WTC11 (cell line): ENCODE results near the gene SCG5. TPM values are rescaled to one million over a fixed set of nuclear protein-coding genes. Genes with fewer than 3 reads are reported as not detected.

Experiments used
- ATAC-seq: fragments of 200-7000 bp; cut with Tn5 transposase; 2 replicates; pipeline ENCODE4 v1.10.0; 2021; ENCODE audit warnings: mild to moderate bottlenecking, moderate library complexity
- CTCF ChIA-PET: fragments of 300-600 bp; sonication (Branson Sonifier 250); formaldehyde crosslinking; loops from one replicate; lab custom pipeline; 2021; ENCODE audit warnings: antibody characterized with exemption; lab: Charles Lee
- POLR2A ChIA-PET: fragments of 350-600 bp; sonication (Branson Sonifier 250); formaldehyde crosslinking; loops from one replicate; lab custom pipeline; 2021; ENCODE audit warnings: antibody characterized with exemption; lab: Charles Lee
- DNase-seq: peaks from one replicate; pipeline ENCODE4 v3.0.0; 2021; ENCODE audit warnings: low spot score
- H3K27ac Mint-ChIP-seq: 2 replicates; pipeline ENCODE4 v1.8.0; 2021; ENCODE audit warnings: mixed read lengths
- H3K27me3 Mint-ChIP-seq: 2 replicates; pipeline ENCODE4 v1.8.0; 2021; ENCODE audit warnings: low read depth, mild to moderate bottlenecking, moderate library complexity, mixed read lengths
- H3K36me3 Mint-ChIP-seq: 2 replicates; pipeline ENCODE4 v1.8.0; 2021; ENCODE audit warnings: mixed read lengths
- H3K4me1 Mint-ChIP-seq: 2 replicates; pipeline ENCODE4 v1.8.0; 2022; ENCODE audit warnings: mixed read lengths
- H3K4me3 Mint-ChIP-seq: 2 replicates; pipeline ENCODE4 v1.8.0; 2021; ENCODE audit warnings: mild to moderate bottlenecking, moderate library complexity, mixed read lengths
- H3K9me3 Mint-ChIP-seq: 2 replicates; pipeline ENCODE4 v1.8.0; 2021; ENCODE audit warnings: mixed read lengths
- CBFB ChIP-seq: sonication (generic); formaldehyde crosslinking; IDR thresholded peaks from 2 replicates; pipeline ENCODE4 v1.8.1; 2022; ENCODE audit warnings: mild to moderate bottlenecking, low read depth, missing genetic modification reagents
- E2F1 ChIP-seq: sonication (generic); formaldehyde crosslinking; IDR thresholded peaks from 2 replicates; pipeline ENCODE4 v1.8.0; 2022; ENCODE audit warnings: mild to moderate bottlenecking, missing genetic modification reagents
- E2F4 ChIP-seq: sonication (generic); formaldehyde crosslinking; IDR thresholded peaks from 2 replicates; pipeline ENCODE4 v1.8.1; 2022; ENCODE audit warnings: low read depth, mild to moderate bottlenecking, moderate library complexity, missing genetic modification reagents, borderline replicate concordance
- ESRRA ChIP-seq: sonication (generic); formaldehyde crosslinking; IDR thresholded peaks from 2 replicates; pipeline ENCODE4 v1.8.1; 2022; ENCODE audit warnings: mild to moderate bottlenecking, missing genetic modification reagents, borderline replicate concordance
- HMGXB4 ChIP-seq: sonication (generic); formaldehyde crosslinking; IDR thresholded peaks from 2 replicates; pipeline ENCODE4 v1.8.1; 2023; ENCODE audit warnings: mild to moderate bottlenecking, moderate library complexity, missing genetic modification reagents
- PRDM15 ChIP-seq: sonication (generic); formaldehyde crosslinking; IDR thresholded peaks from 2 replicates; pipeline ENCODE4 v1.8.0; 2022; ENCODE audit warnings: missing genetic modification reagents
- RELA ChIP-seq: sonication (generic); formaldehyde crosslinking; IDR thresholded peaks from 2 replicates; pipeline ENCODE4 v1.8.1; 2022; ENCODE audit warnings: missing genetic modification reagents, mild to moderate bottlenecking, borderline replicate concordance
- TEAD4 ChIP-seq: sonication (generic); formaldehyde crosslinking; IDR thresholded peaks from 2 replicates; pipeline ENCODE4 v1.8.0; 2022; ENCODE audit warnings: mild to moderate bottlenecking, missing genetic modification reagents
- ZNF121 ChIP-seq: sonication (generic); formaldehyde crosslinking; IDR thresholded peaks from 2 replicates; pipeline ENCODE4 v1.8.0; 2023; ENCODE audit warnings: missing genetic modification reagents
- ZNF263 ChIP-seq: sonication (generic); formaldehyde crosslinking; IDR thresholded peaks from 2 replicates; pipeline ENCODE4 v1.8.1; 2022; ENCODE audit warnings: low read depth, mild to moderate bottlenecking, moderate library complexity, missing genetic modification reagents
- ZNF281 ChIP-seq: sonication (generic); formaldehyde crosslinking; IDR thresholded peaks from 2 replicates; pipeline ENCODE4 v1.8.0; 2023; ENCODE audit warnings: mild to moderate bottlenecking, missing genetic modification reagents
- ZNF512 ChIP-seq: sonication (generic); formaldehyde crosslinking; IDR thresholded peaks from 2 replicates; pipeline ENCODE4 v1.8.1; 2022; ENCODE audit warnings: missing genetic modification reagents, borderline replicate concordance
- ZNF671 ChIP-seq: fragments of 250-450 bp; sonication (Bioruptor Pico); IDR thresholded peaks from 2 replicates; pipeline ENCODE4 v1.8.0; 2021; ENCODE audit warnings: mild to moderate bottlenecking
- total RNA-seq: library from RNA; stranded (reverse); gene quantifications from 3 replicates; pipeline ENCODE4 v1.2.3, GENCODE V29; 2021
- TF ChIP-seq, protein P1 (sequence below): sonication (generic); formaldehyde crosslinking; IDR thresholded peaks from 2 replicates; pipeline ENCODE4 v1.8.1; 2023; ENCODE audit warnings: mild to moderate bottlenecking, missing genetic modification reagents, moderate library complexity

Gene SCG5
- total RNA-seq, 1 experiment from 2014 or later: 14.2 TPM

- TF ChIP-seq ZNF512 (CRISPR knock-in tag): no peak
- no peak for TF ChIP-seq PRDM15
- no peak for TF ChIP-seq RELA
- no peak for TF ChIP-seq ZNF121 (CRISPR knock-in tag)
- TF ChIP-seq TEAD4: no peak
- no peak for TF ChIP-seq E2F4 (CRISPR knock-in tag)
- no peak for TF ChIP-seq ZNF263 (CRISPR knock-in tag)
- TF ChIP-seq ZNF281: no peak
- TF ChIP-seq E2F1 (CRISPR knock-in tag): no peak
- TF ChIP-seq ZNF671 (CRISPR knock-in tag): no peak
- TF ChIP-seq ESRRA: no peak
- TF ChIP-seq, protein P1, sequence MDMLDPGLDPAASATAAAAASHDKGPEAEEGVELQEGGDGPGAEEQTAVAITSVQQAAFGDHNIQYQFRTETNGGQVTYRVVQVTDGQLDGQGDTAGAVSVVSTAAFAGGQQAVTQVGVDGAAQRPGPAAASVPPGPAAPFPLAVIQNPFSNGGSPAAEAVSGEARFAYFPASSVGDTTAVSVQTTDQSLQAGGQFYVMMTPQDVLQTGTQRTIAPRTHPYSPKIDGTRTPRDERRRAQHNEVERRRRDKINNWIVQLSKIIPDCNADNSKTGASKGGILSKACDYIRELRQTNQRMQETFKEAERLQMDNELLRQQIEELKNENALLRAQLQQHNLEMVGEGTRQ: no peak
- no peak for TF ChIP-seq CBFB (CRISPR knock-in tag)
- TF ChIP-seq HMGXB4 (CRISPR knock-in tag): no peak
- POLR2A ChIA-PET: no interaction called here
- Mint-ChIP-seq H3K4me3 (no peak overlapping the region), H3K27ac (no peak overlapping the region), H3K27me3 (no peaks in the 10 kb centered on the region; the same call in 1 of the 2 replicates), H3K36me3 (peaks cover 7% of the 10 kb centered on the region), H3K4me1 (peaks cover 13% of the 10 kb centered on the region), H3K9me3 (peaks cover 15% of the 10 kb centered on the region)
- CTCF ChIA-PET: interaction anchor here (0.8 to 1.8 kb wide), 4 partner anchors 20 to 257 kb away, joined by 3 to 5 read pairs (median 4); no protein-coding TSS in a partner anchor
- DNase-seq (no peak), ATAC-seq (no peak)
Observed at GRCh38 chr15:32735989-32736700, 94.6 kb downstream of the SCG5 start.
